Upper lobe of left lung (tissue), 6 donors: ENCODE data around the gene ALDH7A1. TPM values are rescaled to one million over a fixed set of nuclear protein-coding genes. Genes with fewer than 3 reads are reported as not detected.
"Not testable (repeated sequence)": the region's sequence is repeated elsewhere in the genome, so short reads cannot be mapped to it uniquely, and the experiment has no call there.

ENCODE experiments used
- ATAC-seq, 2 donors: fragments of 200-7000 bp; cut with Tn5 transposase; one replicate each; pipeline ENCODE4 v1.9.1; 2022; ENCODE audit warnings: mild to moderate bottlenecking in 2 of 2, moderate library complexity in 2 of 2; ENCODE audit not compliant: low FRiP score in 2 of 2
- DNase-seq, 2 donors: peaks; one replicate each; pipeline ENCODE4 v3.0.0-alpha.2; 2019 to 2020
- H3K27ac ChIP-seq, 4 donors: fragments of 200-600 bp; sonication (generic); one replicate each; pipeline ENCODE4 v1.5.1; 2016 to 2019
- H3K27me3 ChIP-seq, 4 donors: fragments of 200-600 bp; sonication (generic); one replicate each; pipeline ENCODE4 v1.5.1; 2017 to 2019
- H3K36me3 ChIP-seq, 4 donors: fragments of 200-600 bp; sonication (generic); one replicate each; pipeline ENCODE4 v1.5.1; 2016 to 2019
- H3K4me1 ChIP-seq, 4 donors: fragments of 200-600 bp; sonication (generic); one replicate each; pipeline ENCODE4 v1.5.1; 2018 to 2019
- H3K4me3 ChIP-seq, 4 donors: fragments of 200-600 bp; sonication (generic); one replicate each; pipeline ENCODE4 v1.5.1; 2017 to 2019; ENCODE audit warnings: mild to moderate bottlenecking in 2 of 4, moderate library complexity in 1 of 4
- H3K9me3 ChIP-seq, 4 donors: fragments of 200-600 bp; sonication (generic); one replicate each; pipeline ENCODE4 v1.5.1; 2018 to 2019
- EP300 ChIP-seq, 4 donors: sonication (generic); formaldehyde crosslinking; IDR thresholded peaks; one replicate each; pipeline ENCODE4 v1.5.1; 2017; ENCODE audit warnings: antibody characterized with exemption in 4 of 4, control low read depth in 2 of 4
- POLR2A ChIP-seq, 4 donors: fragments of 450-650 bp; IDR thresholded peaks; one replicate each; pipeline ENCODE4 v1.5.1; 2016 to 2017; ENCODE audit warnings: antibody characterized with exemption in 4 of 4, mild to moderate bottlenecking in 2 of 4
- POLR2AphosphoS5 ChIP-seq, 2 donors: sonication (generic); formaldehyde crosslinking; IDR thresholded peaks; one replicate each; pipeline ENCODE4 v1.5.1; 2017; ENCODE audit warnings: antibody characterized with exemption in 2 of 2
- WGBS, 2 donors: methylation state at CpG; one replicate each; pipeline ENCODE4 v1.1.5; 2017 to 2018; 5-methylcytosine and 5-hydroxymethylcytosine counted together
- total RNA-seq, 6 donors: library from RNA; depleted of rRNA in 4 of 6; stranded (reverse); fragments of >200 nt in 4 of 6; gene quantifications; one replicate each; pipeline versions ENCODE4 v1.1.0 to v1.2.1, GENCODE V29; 2016 to 2021
- TF ChIP-seq, protein P1 (sequence below), 6 experiments: fragments of 450-650 bp in 4 of 6; fragments of 200-600 bp in 2 of 6; sonication (generic) in 2 of 6; IDR thresholded peaks; one replicate each; pipeline ENCODE4 v1.5.1; 2016 to 2019; ENCODE audit warnings: antibody characterized with exemption in 6 of 6
- donor health status: DM: no; HTN: no; CAD: no; lungs with moderate emphysema.
- donor health status: DM: no; HTN: yes; CAD: no; lungs with severe emphysema.

ALDH7A1 gene
- total RNA-seq, 6 donors from 2014 or later = 19.3 to 41.4 (median 30.0) TPM

GRCh38 chr5:126523818-126524510, 71.1 kb downstream of the ALDH7A1 start:
- no peak overlapping the region for H3K4me3 ChIP-seq
- peak; percentile 8 to 86 for ATAC-seq
- WGBS, 2 donors = 34 to 68% methylated on average over 8 of the region's 8 CpGs
- DNase-seq = peak in 1 of 2 donors; percentile 46
- no peaks in the 10 kb centered on the region for H3K9me3 ChIP-seq
- peaks cover 33 to 62% (median 50%) of the 10 kb centered on the region in 4 donors for H3K4me1 ChIP-seq
- peak overlapping the region; percentile 74 to 81 (median 78) for H3K27ac ChIP-seq
- H3K36me3 ChIP-seq = no peaks in the 10 kb centered on the region
- no peaks in the 10 kb centered on the region for H3K27me3 ChIP-seq
- TF ChIP-seq EP300 (IDR thresholded peaks at IDR 0.05) (no peak), POLR2AphosphoS5 (IDR thresholded peaks at IDR 0.05) (peak in 1 of 2 donors; percentile 6)

GRCh38 chr5:126521130-126521529, 73.9 kb downstream of the ALDH7A1 start:
- TF ChIP-seq, protein P1, sequence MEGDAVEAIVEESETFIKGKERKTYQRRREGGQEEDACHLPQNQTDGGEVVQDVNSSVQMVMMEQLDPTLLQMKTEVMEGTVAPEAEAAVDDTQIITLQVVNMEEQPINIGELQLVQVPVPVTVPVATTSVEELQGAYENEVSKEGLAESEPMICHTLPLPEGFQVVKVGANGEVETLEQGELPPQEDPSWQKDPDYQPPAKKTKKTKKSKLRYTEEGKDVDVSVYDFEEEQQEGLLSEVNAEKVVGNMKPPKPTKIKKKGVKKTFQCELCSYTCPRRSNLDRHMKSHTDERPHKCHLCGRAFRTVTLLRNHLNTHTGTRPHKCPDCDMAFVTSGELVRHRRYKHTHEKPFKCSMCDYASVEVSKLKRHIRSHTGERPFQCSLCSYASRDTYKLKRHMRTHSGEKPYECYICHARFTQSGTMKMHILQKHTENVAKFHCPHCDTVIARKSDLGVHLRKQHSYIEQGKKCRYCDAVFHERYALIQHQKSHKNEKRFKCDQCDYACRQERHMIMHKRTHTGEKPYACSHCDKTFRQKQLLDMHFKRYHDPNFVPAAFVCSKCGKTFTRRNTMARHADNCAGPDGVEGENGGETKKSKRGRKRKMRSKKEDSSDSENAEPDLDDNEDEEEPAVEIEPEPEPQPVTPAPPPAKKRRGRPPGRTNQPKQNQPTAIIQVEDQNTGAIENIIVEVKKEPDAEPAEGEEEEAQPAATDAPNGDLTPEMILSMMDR (IDR thresholded peaks at IDR 0.05) = no peak
- TF ChIP-seq EP300 (IDR thresholded peaks at IDR 0.05) (no peak), POLR2AphosphoS5 (IDR thresholded peaks at IDR 0.05) (no peak), POLR2A (IDR thresholded peaks at IDR 0.05) (no peak)
- Histone ChIP-seq H3K27ac (peak overlapping the region; percentile 10 to 82 (median 69)), H3K9me3 (no peaks in the 10 kb centered on the region), H3K4me3 (no peak overlapping the region), H3K36me3 (no peaks in the 10 kb centered on the region), H3K27me3 (no peaks in the 10 kb centered on the region), H3K4me1 (peaks cover 33 to 68% (median 51%) of the 10 kb centered on the region in 4 donors)
- ATAC-seq = no peak
- no peak for DNase-seq

- no peak overlapping the region for H3K4me3 ChIP-seq
- H3K9me3 ChIP-seq = no peaks in the 10 kb centered on the region
- no peaks in the 10 kb centered on the region for H3K36me3 ChIP-seq
- ATAC-seq = no peak
- TF ChIP-seq, protein P1 (IDR thresholded peaks at IDR 0.05) = no peak
- TF ChIP-seq POLR2AphosphoS5 (IDR thresholded peaks at IDR 0.05) = no peak
- TF ChIP-seq POLR2A (IDR thresholded peaks at IDR 0.05) = no peak
- no peak for TF ChIP-seq EP300 (IDR thresholded peaks at IDR 0.05)
- H3K4me1 ChIP-seq = peaks cover 29 to 63% (median 46%) of the 10 kb centered on the region in 4 donors
- no peak for DNase-seq
- peak overlapping the region; percentile 10 to 84 (median 82) for H3K27ac ChIP-seq
- no peaks in the 10 kb centered on the region for H3K27me3 ChIP-seq
These were observed 74.4 kb downstream of the ALDH7A1 start for GRCh38 chr5:126520593-126520953.

- DNase-seq (no peak), ATAC-seq (peak in 1 of 2 donors; percentile 50)
- 38 to 51% methylated on average over 6 of the region's 6 CpGs for WGBS, 2 donors
- Histone ChIP-seq H3K4me3 (no peak overlapping the region), H3K27me3 (no peaks in the 10 kb centered on the region), H3K27ac (peak overlapping the region; percentile 72 to 84 (median 82)), H3K36me3 (no peaks in the 10 kb centered on the region), H3K9me3 (no peaks in the 10 kb centered on the region), H3K4me1 (peaks cover 28 to 56% (median 40%) of the 10 kb centered on the region in 4 donors)
- peak in 1 of 2 donors; percentile 16 for TF ChIP-seq POLR2AphosphoS5 (IDR thresholded peaks at IDR 0.05)
- TF ChIP-seq POLR2A (IDR thresholded peaks at IDR 0.05) = no peak
These were observed 75.1 kb downstream of the ALDH7A1 start for GRCh38 chr5:126519637-126520592.

DNA sequence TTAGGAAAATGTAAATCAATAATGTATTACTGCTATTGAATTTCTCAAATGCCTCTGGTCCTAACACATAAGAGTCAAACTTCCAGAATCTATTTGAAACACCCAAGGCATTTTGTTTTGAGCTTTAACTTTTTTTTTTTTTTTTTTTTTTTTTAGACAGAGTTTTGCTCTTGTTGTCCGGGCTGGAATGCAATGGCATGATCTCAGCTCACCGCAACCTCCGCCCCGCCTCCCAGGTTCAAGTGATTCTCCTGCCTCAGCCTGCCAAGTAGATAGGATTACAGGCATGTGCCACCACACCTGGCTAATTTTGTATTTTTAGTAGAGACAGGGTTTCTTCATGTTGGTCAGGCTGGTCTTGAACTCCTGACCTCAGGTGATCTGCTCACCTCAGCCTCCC, 75.8 kb downstream of the ALDH7A1 start:
- peaks cover 22 to 49% (median 33%) of the 10 kb centered on the region in 4 donors for H3K4me1 ChIP-seq
- 63 to 83% methylated on average over 4 of the region's 4 CpGs for WGBS, 2 donors

DNA sequence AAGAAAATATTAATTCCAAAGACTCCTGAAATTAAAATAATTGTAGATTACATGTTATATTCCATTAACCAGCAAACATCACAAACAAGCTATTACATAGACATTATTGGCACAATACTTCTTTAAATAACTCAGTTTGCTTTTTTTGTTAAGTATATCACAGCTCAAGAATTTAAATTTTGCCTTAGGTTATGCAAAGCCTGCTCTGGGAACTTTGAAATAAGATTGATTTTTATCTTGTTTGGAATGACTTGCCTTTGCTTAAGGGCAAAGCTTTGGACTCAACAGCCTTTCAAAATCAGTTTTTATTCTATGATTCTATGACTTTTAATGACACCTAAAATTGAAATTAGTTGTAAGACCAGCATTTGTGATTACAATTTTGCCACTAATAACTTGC, 78.2 kb downstream of the ALDH7A1 start:
- no peaks in the 10 kb centered on the region for H3K36me3 ChIP-seq
- H3K27ac ChIP-seq = no peak overlapping the region
- no peak overlapping the region for H3K4me3 ChIP-seq
- no peaks in the 10 kb centered on the region for H3K27me3 ChIP-seq
- peaks cover 13 to 32% (median 22%) of the 10 kb centered on the region in 4 donors for H3K4me1 ChIP-seq
- no peaks in the 10 kb centered on the region for H3K9me3 ChIP-seq
- ATAC-seq = no peak
- TF ChIP-seq POLR2A (IDR thresholded peaks at IDR 0.05) (no peak), EP300 (IDR thresholded peaks at IDR 0.05) (no peak), POLR2AphosphoS5 (IDR thresholded peaks at IDR 0.05) (no peak)
- TF ChIP-seq, protein P1 (IDR thresholded peaks at IDR 0.05) = no peak
- no peak for DNase-seq

More for the DNA sequence above, 75.8 kb downstream of the ALDH7A1 start:
- H3K27ac ChIP-seq = peak overlapping the region; percentile 72 to 84 (median 82)
- H3K4me3 ChIP-seq, H3K36me3 ChIP-seq, H3K9me3 ChIP-seq, H3K27me3 ChIP-seq, ATAC-seq: not testable (repeated sequence)
- peak; percentile 13 to 81 for DNase-seq
